Bronchial epithelial cell (primary cell): Measurements from ENCODE around the gene NPHS1. TPM values are rescaled to one million over a fixed set of nuclear protein-coding genes. Genes with fewer than 3 reads are reported as not detected.

ENCODE experiments used
- DNase-seq: peaks from one replicate; pipeline ENCODE4 v3.0.0-alpha.2; 2010; ENCODE audit warnings: low read depth
- FAIRE-seq: peaks from 2 replicates; lab custom pipeline; 2011; peaks lifted over from hg19 to GRCh38; lab: Jason Lieb, UNC
- H3K27me3 ChIP-seq: 2 replicates; pipeline ENCODE4 v1.5.1; 2011; ENCODE audit warnings: low read length; ENCODE audit not compliant: control insufficient read depth, insufficient read depth
- H3K36me3 ChIP-seq: 2 replicates; pipeline ENCODE4 v1.5.1; 2011; ENCODE audit warnings: low read length; ENCODE audit not compliant: control insufficient read depth, insufficient read depth
- H3K4me3 ChIP-seq: 2 replicates; pipeline ENCODE4 v1.5.1; 2011; ENCODE audit warnings: mild to moderate bottlenecking, low read depth, low read length, control low read depth
- CTCF ChIP-seq: IDR thresholded peaks from 2 replicates; pipeline ENCODE4 v1.5.1; 2011; ENCODE audit warnings: mild to moderate bottlenecking, moderate library complexity, low read length, control low read depth, inconsistent platforms; ENCODE audit not compliant: insufficient read depth, severe bottlenecking
- total RNA-seq: library from RNA; depleted of rRNA; stranded (reverse); fragments of >200 nt; gene quantifications from 2 replicates; pipeline ENCODE4 v1.2.1, GENCODE V29; 2014

The NPHS1 gene
- total RNA-seq, 1 donor from 2014 or later = not detected

GRCh38 chr19:35859414-35859813 lies 7.1 kb upstream of the NPHS1 start:
- no peak for FAIRE-seq
- H3K36me3 ChIP-seq = no peaks in the 10 kb centered on the region
- no peak overlapping the region for H3K4me3 ChIP-seq
- H3K27me3 ChIP-seq = peaks cover 21% of the 10 kb centered on the region
- TF ChIP-seq CTCF = no peak
- no peak for DNase-seq

- no peaks in the 10 kb centered on the region for H3K36me3 ChIP-seq
- DNase-seq (no peak), FAIRE-seq (no peak)
- TF ChIP-seq CTCF = no peak
- H3K27me3 ChIP-seq = peaks cover 21% of the 10 kb centered on the region
- H3K4me3 ChIP-seq = no peak overlapping the region
Measured at GRCh38 chr19:35858311-35858710, 6.0 kb upstream of the NPHS1 start.

DNA sequence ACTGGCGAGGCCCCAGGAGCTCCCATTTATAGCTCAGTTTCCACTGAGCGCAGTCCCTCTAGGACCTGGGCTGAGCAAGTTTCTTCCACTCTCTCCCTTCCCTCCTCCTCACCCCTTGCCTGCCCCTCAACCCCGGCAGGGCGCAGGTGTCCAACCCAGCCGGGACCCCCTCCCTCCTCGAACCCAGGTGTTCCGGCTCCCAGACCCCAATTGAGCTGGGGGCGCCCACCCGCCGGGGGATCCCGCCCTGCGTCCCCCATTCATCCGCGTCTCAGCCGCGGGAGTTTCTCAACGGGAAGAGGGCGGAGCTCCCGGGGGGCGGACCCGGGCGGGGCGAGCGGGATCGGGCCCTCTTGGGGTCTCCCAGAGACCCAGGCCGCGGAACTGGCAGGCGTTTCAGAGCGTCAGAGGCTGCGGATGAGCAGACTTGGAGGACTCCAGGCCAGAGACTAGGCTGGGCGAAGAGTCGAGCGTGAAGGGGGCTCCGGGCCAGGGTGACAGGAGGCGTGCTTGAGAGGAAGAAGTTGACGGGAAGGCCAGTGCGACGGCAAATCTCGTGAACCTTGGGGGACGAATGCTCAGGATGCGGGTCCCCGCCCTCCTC lies 4.3 kb upstream of the NPHS1 start, which contains the start of gene KIRREL2:
KIRREL2 (plus strand) TSS at position 366 of the 604 bp plus-strand sequence; CDS start at position 575, 209 bp downstream.
- peaks cover 24% of the 10 kb centered on the region for H3K27me3 ChIP-seq
- no peak for TF ChIP-seq CTCF
- H3K36me3 ChIP-seq = no peaks in the 10 kb centered on the region
- FAIRE-seq = no peak
- peak within 1 kb of the TSS; percentile 31 for H3K4me3 ChIP-seq
- DNase-seq = no peak

- FAIRE-seq = no peak
- TF ChIP-seq CTCF = no peak
Measured at GRCh38 chr19:35853038-35853756, 893 bp upstream of the NPHS1 start.

GRCh38 chr19:35851213-35852028 lies 883 bp downstream of the NPHS1 start:
- Histone ChIP-seq H3K4me3 (no peak overlapping the region), H3K27me3 (peaks cover 11% of the 10 kb centered on the region), H3K36me3 (no peaks in the 10 kb centered on the region)
- DNase-seq (no peak), FAIRE-seq (no peak)
- TF ChIP-seq CTCF = peak; percentile 2

More at GRCh38 chr19:35853038-35853756, 893 bp upstream of the NPHS1 start:
- no peak for DNase-seq
- no peaks in the 10 kb centered on the region for H3K36me3 ChIP-seq
- H3K27me3 ChIP-seq = peaks cover 18% of the 10 kb centered on the region
- no peak overlapping the region for H3K4me3 ChIP-seq
